Hepatocyte (in vitro differentiated cells): Measurements from ENCODE around the gene TRIM17.

ENCODE experiments used
- EZH2 ChIP-seq: fragments of 200-600 bp; sonication (generic); IDR thresholded peaks from 2 replicates; pipeline ENCODE4 v1.6.1; 2016; ENCODE audit warnings: antibody characterized with exemption, mild to moderate bottlenecking, borderline replicate concordance
- EZH2phosphoT487 ChIP-seq: fragments of 200-600 bp; sonication (generic); IDR thresholded peaks from one replicate; pipeline ENCODE4 v1.6.1; 2018; ENCODE audit warnings: antibody characterized with exemption, mild to moderate bottlenecking, low read depth, moderate library complexity; ENCODE audit not compliant: unreplicated experiment, severe bottlenecking
- TF ChIP-seq, protein P1 (sequence below): fragments of 200-600 bp; sonication (generic); IDR thresholded peaks from 2 replicates; pipeline ENCODE4 v1.5.1; 2016; ENCODE audit warnings: antibody characterized with exemption, mild to moderate bottlenecking; ENCODE audit not compliant: poor library complexity

DNA sequence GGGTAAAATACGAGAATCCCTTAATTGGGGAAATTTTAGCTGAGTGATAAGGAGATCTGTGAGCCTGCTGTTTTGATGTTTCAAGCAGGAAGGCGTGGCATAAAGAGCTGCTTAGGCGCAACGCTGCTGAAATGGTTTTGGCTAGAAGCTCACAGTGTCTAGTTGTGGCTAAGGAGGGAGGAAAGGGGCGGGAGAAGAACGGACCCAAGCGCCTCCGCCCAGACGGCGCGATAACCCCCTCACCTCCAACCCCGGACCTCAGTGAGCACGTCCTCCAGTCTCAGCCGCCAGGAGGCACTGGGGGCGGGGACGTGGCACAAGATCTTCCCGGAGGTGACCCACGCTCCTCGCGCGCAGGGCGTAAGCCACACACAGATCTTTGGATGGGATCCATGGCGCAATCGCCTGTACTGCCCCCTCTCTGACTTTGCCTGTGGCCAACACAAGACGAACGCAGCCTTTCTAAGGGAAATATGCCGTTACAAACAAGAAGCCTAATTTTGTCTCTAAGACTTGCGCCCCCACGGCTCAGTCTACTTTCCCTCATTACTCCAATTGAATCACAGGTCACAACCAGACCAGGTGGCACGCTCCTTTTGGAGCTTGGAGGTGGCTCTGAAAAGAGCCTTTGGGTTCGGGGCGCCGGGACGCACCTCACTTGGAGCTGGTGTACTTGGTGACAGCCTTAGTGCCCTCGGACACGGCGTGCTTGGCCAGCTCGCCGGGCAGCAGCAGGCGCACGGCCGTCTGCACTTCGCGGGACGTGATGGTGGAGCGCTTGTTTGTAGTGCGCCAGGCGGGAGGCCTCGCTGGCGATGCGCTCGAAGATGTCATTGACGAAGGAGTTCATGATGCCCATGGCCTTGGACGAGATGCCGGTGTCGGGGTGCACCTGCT, 47.1 kb upstream of the TRIM17 start:
- TF ChIP-seq, protein P1, sequence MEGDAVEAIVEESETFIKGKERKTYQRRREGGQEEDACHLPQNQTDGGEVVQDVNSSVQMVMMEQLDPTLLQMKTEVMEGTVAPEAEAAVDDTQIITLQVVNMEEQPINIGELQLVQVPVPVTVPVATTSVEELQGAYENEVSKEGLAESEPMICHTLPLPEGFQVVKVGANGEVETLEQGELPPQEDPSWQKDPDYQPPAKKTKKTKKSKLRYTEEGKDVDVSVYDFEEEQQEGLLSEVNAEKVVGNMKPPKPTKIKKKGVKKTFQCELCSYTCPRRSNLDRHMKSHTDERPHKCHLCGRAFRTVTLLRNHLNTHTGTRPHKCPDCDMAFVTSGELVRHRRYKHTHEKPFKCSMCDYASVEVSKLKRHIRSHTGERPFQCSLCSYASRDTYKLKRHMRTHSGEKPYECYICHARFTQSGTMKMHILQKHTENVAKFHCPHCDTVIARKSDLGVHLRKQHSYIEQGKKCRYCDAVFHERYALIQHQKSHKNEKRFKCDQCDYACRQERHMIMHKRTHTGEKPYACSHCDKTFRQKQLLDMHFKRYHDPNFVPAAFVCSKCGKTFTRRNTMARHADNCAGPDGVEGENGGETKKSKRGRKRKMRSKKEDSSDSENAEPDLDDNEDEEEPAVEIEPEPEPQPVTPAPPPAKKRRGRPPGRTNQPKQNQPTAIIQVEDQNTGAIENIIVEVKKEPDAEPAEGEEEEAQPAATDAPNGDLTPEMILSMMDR, result no peak
- TF ChIP-seq EZH2phosphoT487 (no peak), EZH2 (no peak)
